Measurements from ENCODE around the gene SMPDL3A.

DNA sequence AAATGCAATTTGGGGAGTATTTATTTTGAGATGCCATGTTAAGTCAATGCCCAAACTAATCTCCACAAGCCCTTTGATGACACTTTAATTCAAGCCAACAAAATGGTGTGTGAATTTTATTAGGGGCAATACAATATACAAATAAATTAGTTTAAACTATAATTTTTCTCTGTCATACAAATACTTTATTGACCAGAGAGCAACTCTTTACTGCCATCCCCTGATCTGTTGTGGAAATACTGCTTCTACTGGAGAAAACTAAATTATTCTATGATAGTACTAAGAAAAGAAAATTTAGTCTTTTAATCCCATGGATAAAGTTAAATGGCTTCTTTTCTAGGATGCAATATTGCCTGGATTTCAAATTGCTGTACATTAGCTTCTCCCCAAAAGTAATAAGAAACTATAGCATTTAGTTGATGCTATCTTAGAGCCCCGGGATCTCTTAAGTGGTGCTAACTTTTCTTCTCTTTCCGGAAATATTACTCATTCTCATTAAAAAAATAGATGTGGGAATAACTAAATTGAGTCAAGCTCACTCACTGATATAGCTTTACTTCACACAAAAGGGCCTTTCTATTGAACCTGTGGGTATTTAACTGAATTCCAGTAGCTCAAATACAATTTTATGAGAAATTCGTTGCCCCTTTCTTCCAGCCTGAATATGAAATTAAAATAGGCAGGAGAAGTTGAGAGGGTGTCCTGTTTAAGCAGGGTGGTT is 49.2 kb downstream of the SMPDL3A start:
- TF ChIP-seq, protein P1, sequence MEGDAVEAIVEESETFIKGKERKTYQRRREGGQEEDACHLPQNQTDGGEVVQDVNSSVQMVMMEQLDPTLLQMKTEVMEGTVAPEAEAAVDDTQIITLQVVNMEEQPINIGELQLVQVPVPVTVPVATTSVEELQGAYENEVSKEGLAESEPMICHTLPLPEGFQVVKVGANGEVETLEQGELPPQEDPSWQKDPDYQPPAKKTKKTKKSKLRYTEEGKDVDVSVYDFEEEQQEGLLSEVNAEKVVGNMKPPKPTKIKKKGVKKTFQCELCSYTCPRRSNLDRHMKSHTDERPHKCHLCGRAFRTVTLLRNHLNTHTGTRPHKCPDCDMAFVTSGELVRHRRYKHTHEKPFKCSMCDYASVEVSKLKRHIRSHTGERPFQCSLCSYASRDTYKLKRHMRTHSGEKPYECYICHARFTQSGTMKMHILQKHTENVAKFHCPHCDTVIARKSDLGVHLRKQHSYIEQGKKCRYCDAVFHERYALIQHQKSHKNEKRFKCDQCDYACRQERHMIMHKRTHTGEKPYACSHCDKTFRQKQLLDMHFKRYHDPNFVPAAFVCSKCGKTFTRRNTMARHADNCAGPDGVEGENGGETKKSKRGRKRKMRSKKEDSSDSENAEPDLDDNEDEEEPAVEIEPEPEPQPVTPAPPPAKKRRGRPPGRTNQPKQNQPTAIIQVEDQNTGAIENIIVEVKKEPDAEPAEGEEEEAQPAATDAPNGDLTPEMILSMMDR (conservative IDR thresholded peaks at IDR 0.05; ENCODE audit: low read depth, low read length), result peak; percentile 77
- TF ChIP-seq EZH2 (IDR thresholded peaks at IDR 0.05; ENCODE audit: borderline replicate concordance, low read depth, low read length, poor library complexity, severe bottlenecking), result no peak
